Measurements from ENCODE around the gene MACROD1. TPM values are rescaled to one million over a fixed set of nuclear protein-coding genes. Genes with fewer than 3 reads are reported as not detected.

MACROD1 gene
- polyA plus RNA-seq, 1 donor (not counting 4 experiments of a cell fraction or from before 2014, with no cell fraction given): 4.6 TPM

- no peak for TF ChIP-seq EZH2 (IDR thresholded peaks at IDR 0.05; ENCODE audit: low read length)
- TF ChIP-seq CTCF (optimal IDR thresholded peaks at IDR 0.05 in 1 of 3, IDR thresholded peaks at IDR 0.05 in 1 of 3, conservative IDR thresholded peaks at IDR 0.05 in 1 of 3; ENCODE audit: extremely low read depth in 1 of 3, insufficient read depth in 2 of 3, low read length in 3 of 3): no peak
- no peaks in the 10 kb centered on the region for H3K79me2 ChIP-seq (ENCODE audit: control insufficient read depth, insufficient read depth, low read length)
- no peak overlapping the region for H3K4me2 ChIP-seq (ENCODE audit: control insufficient read depth, extremely low read depth, insufficient read depth, low read depth, low read length)
- H4K20me1 ChIP-seq (ENCODE audit: control insufficient read depth, extremely low read depth, insufficient read depth, low read length): no peaks in the 10 kb centered on the region
- H3K9me1 ChIP-seq (ENCODE audit: control insufficient read depth, extremely low read depth, insufficient read depth, low read length): no peaks in the 10 kb centered on the region
- H3K27ac ChIP-seq (ENCODE audit: control insufficient read depth, insufficient read depth, low read length): no peak overlapping the region
- FAIRE-seq (no peak), DNase-seq (ENCODE audit: low read depth, low spot score) (no peak)
- no peaks in the 10 kb centered on the region for H3K9me3 ChIP-seq (ENCODE audit: control insufficient read depth, low read depth, low read length)
- H3K4me1 ChIP-seq (ENCODE audit: control insufficient read depth, extremely low read depth, insufficient read depth, low read length): peaks cover 7% of the 10 kb centered on the region
- H3K36me3 ChIP-seq (ENCODE audit: control insufficient read depth in 2 of 2, extremely low read depth in 1 of 2, insufficient read depth in 2 of 2, low read length in 2 of 2): no peaks in the 10 kb centered on the region
- dilution Hi-C loops (cut with MboI; ENCODE audit: extremely low pct_ligation_motif_present, low sequenced_read_pairs): no loop called here
- peaks cover 4% of the 10 kb centered on the region for H3K27me3 ChIP-seq (ENCODE audit: control insufficient read depth, extremely low read depth, insufficient read depth, low read length)
- no peak overlapping the region for H3K9ac ChIP-seq (ENCODE audit: control insufficient read depth, extremely low read depth, insufficient read depth, low read length)
- H2AFZ ChIP-seq (ENCODE audit: control insufficient read depth, low read length): no peak overlapping the region
- H3K4me3 ChIP-seq (ENCODE audit: control insufficient read depth in 2 of 3, extremely low read depth in 1 of 3, insufficient read depth in 2 of 3, low read depth in 1 of 3, low read length in 3 of 3): no peak overlapping the region
Measured at GRCh38 chr11:64115531-64116522, 50.1 kb downstream of the MACROD1 start.

GRCh38 chr11:64114231-64114630 lies 51.7 kb downstream of the MACROD1 start:
- DNase-seq (ENCODE audit: low read depth, low spot score) (no peak), FAIRE-seq (no peak)
- Histone ChIP-seq H3K36me3 (ENCODE audit: control insufficient read depth in 2 of 2, extremely low read depth in 1 of 2, insufficient read depth in 2 of 2, low read length in 2 of 2) (no peaks in the 10 kb centered on the region), H3K4me3 (ENCODE audit: control insufficient read depth in 2 of 3, extremely low read depth in 1 of 3, insufficient read depth in 2 of 3, low read depth in 1 of 3, low read length in 3 of 3) (no peak overlapping the region), H3K4me1 (ENCODE audit: control insufficient read depth, extremely low read depth, insufficient read depth, low read length) (no peaks in the 10 kb centered on the region), H3K4me2 (ENCODE audit: control insufficient read depth, extremely low read depth, insufficient read depth, low read depth, low read length) (no peak overlapping the region), H3K9me3 (ENCODE audit: control insufficient read depth, low read depth, low read length) (no peaks in the 10 kb centered on the region), H3K27me3 (ENCODE audit: control insufficient read depth, extremely low read depth, insufficient read depth, low read length) (peaks cover 3% of the 10 kb centered on the region), H3K9me1 (ENCODE audit: control insufficient read depth, extremely low read depth, insufficient read depth, low read length) (no peaks in the 10 kb centered on the region), H3K9ac (ENCODE audit: control insufficient read depth, extremely low read depth, insufficient read depth, low read length) (no peak overlapping the region), H3K79me2 (ENCODE audit: control insufficient read depth, insufficient read depth, low read length) (no peaks in the 10 kb centered on the region), H3K27ac (ENCODE audit: control insufficient read depth, insufficient read depth, low read length) (no peak overlapping the region), H4K20me1 (ENCODE audit: control insufficient read depth, extremely low read depth, insufficient read depth, low read length) (no peaks in the 10 kb centered on the region), H2AFZ (ENCODE audit: control insufficient read depth, low read length) (no peak overlapping the region)
- TF ChIP-seq EZH2 (IDR thresholded peaks at IDR 0.05; ENCODE audit: low read length) (no peak), CTCF (optimal IDR thresholded peaks at IDR 0.05 in 1 of 3, IDR thresholded peaks at IDR 0.05 in 1 of 3, conservative IDR thresholded peaks at IDR 0.05 in 1 of 3; ENCODE audit: extremely low read depth in 1 of 3, insufficient read depth in 2 of 3, low read length in 3 of 3) (no peak)
- dilution Hi-C loops (cut with MboI; ENCODE audit: extremely low pct_ligation_motif_present, low sequenced_read_pairs): no loop called here

Data from keratinocyte (primary cell).